Brain microvascular endothelial cell (primary cell): ENCODE measurements around the gene CREB3L4.

Experiments used
- DNase-seq: peaks from one replicate; pipeline ENCODE4 v3.0.0-alpha.2; 2020
- H3K27ac ChIP-seq: fragments of 250-450 bp; sonication (Bioruptor Pico); 2 replicates; pipeline ENCODE4 v1.5.1; 2020; ENCODE audit warnings: mild to moderate bottlenecking, moderate library complexity
- H3K27me3 ChIP-seq: fragments of 250-450 bp; sonication (Bioruptor Pico); replicated peaks from 2 replicates; pipeline ENCODE4 v1.5.1; 2020; ENCODE audit warnings: mild to moderate bottlenecking
- H3K36me3 ChIP-seq: fragments of 250-450 bp; sonication (Bioruptor Pico); replicated peaks from 2 replicates; pipeline ENCODE4 v1.5.1; 2020; ENCODE audit warnings: mild to moderate bottlenecking
- H3K4me3 ChIP-seq: 2 replicates; pipeline ENCODE4 v1.5.1; 2011; ENCODE audit warnings: low read depth, mild to moderate bottlenecking, control low read depth, low read length, moderate library complexity
- CTCF ChIP-seq: IDR thresholded peaks from 2 replicates; pipeline ENCODE4 v1.5.1; 2011; ENCODE audit warnings: low read depth, mild to moderate bottlenecking, moderate library complexity, low read length, control low read depth, inconsistent platforms; ENCODE audit errors: missing control alignments
- in situ Hi-C: cut with HindIII; loops from 2 replicates; pipeline ENCODE4 v1.10.0; 2017; ENCODE audit warnings: low sequenced_read_pairs, low pct_ligation_motif_present

The CREB3L4 gene

DNA sequence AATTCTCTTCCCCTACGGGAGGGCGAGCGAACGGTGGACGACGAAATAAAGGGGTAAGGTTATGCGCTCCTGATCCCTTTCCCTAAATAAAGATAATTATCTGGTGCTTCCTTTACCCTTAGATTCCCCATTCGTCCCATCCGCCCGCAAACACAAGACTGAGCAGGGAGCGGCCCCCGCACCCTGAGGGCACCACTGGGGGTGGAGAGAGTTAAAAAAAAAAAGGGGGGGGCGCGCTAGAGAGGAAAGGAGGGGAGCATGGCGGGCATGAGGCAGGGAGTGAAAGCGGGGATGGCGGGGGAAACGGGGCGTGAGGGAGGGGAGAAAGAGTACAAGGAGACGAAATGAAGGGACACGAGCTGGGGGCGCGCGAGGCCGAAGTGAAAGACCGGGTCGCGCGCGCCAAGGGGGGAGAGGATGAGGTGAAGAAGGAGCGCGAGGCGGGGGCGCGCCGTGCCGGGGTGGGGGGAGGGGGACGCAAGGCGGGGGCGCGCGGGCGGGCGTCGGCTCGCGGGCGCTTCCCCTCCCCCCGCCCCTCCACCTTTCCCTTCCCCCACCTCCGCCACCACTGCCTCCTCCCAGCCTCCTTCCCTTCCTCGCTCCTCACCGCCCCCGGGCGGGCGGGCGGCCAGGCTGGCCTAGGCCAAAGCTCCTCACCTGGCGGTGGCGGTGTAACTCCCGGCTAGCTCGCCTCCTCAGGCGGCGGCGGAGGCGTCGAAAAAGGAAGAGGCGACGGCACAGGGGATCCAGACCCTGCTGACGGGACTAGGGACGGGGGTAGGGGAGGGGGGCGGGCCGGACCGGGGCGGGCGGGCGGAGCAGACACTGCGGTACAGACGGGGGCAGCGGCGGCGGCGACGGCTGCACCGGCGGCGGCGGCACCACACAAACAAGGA, 45.4 kb upstream of the CREB3L4 start:
- peak; percentile 41 for TF ChIP-seq CTCF
- no peaks in the 10 kb centered on the region for H3K36me3 ChIP-seq
- H3K4me3 ChIP-seq: peak overlapping the region; percentile 87
- H3K27ac ChIP-seq: peak overlapping the region; percentile 44
- DNase-seq: no peak
- in situ Hi-C loops: no loop called here
- no peaks in the 10 kb centered on the region for H3K27me3 ChIP-seq

DNA sequence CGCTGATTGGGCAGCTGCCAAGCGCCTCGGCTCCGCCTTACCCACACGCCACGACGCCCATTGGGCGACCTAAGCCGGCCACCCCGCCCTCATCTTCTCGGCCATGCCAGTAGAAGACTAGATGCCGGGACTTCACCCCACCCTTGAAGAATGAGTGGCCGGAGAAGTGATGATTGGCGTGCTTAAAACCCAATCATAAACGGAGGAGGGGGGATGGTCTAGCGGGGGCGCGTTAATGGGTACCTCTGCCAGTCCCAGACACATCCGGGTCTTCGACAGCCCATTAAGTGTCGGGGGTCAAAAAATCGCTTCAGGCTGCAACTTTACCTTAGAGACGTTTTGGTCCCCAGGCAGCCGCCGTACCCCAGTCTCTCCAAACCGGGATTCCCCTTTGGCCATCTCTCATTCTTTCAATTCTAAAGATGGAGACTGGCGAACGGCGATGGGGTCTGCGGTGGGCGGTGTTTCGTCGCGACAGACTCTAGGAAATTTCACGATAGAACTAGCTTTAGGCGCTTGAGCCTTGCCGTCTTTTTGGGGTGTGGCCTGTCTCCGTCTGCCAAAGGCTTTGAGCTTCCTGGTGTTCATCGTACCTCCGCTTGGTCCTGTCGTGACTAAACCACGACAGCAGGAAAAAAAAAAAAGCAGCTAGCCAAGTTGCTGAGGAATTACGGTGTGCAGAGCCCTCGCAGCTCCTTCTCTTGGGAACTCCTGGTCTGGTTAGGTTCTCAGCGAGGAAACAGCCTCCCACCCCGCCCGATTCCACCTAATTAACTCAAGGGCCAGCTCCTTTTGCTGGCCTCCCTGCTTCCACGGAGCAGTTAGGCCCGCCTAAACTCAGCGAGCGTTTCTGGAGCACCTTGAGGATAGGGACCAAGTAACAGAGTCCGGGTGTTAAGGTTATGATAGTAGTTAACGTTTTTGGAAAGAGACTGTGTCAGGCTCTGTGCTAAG, 44.5 kb upstream of the CREB3L4 start, which contains the start of gene GATAD2B:
GATAD2B (minus strand) TSS at position 1 of the 954 bp plus-strand sequence. CDS start 94,625 bp downstream, outside the sequence.
- peak within 1 kb of the TSS; percentile 87 for H3K4me3 ChIP-seq
- in situ Hi-C loops: no loop called here
- H3K27me3 ChIP-seq: no peaks in the 10 kb centered on the region
- H3K27ac ChIP-seq: peak within 1 kb of the TSS; percentile 52
- H3K36me3 ChIP-seq: no peaks in the 10 kb centered on the region
- DNase-seq: peak; percentile 100
- TF ChIP-seq CTCF: no peak

DNA sequence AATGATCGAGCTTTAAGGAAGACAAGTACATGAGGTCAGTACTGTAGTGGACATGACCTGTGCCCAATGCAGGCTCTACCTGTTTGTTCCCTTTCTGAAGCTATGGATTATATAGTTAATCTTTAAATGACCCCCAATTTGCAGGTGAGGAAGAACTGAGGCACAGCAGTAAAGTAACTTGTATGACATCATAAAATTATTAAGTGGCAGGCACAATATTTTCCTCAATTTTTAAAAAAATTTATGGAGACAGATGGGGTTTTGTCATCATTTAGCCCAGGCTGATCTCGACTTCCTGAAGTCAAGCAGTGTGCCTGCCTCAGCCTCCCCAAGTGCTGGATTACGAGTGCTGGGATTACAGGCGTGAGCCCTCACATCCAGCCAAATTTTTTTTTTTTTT, 41.3 kb upstream of the CREB3L4 start:
- Histone ChIP-seq H3K4me3 (no peak overlapping the region), H3K27me3 (no peaks in the 10 kb centered on the region), H3K27ac (no peak overlapping the region), H3K36me3 (peaks cover 2% of the 10 kb centered on the region)
- DNase-seq: no peak
- no peak for TF ChIP-seq CTCF
- in situ Hi-C loops: no loop called here

- no peak overlapping the region for H3K27ac ChIP-seq
- H3K4me3 ChIP-seq: no peak overlapping the region
- in situ Hi-C loops: no loop called here
- H3K27me3 ChIP-seq: no peaks in the 10 kb centered on the region
- peaks cover 14% of the 10 kb centered on the region for H3K36me3 ChIP-seq
- no peak for DNase-seq
- no peak for TF ChIP-seq CTCF
Measured at GRCh38 chr1:153928245-153928644, 39.5 kb upstream of the CREB3L4 start.

DNA sequence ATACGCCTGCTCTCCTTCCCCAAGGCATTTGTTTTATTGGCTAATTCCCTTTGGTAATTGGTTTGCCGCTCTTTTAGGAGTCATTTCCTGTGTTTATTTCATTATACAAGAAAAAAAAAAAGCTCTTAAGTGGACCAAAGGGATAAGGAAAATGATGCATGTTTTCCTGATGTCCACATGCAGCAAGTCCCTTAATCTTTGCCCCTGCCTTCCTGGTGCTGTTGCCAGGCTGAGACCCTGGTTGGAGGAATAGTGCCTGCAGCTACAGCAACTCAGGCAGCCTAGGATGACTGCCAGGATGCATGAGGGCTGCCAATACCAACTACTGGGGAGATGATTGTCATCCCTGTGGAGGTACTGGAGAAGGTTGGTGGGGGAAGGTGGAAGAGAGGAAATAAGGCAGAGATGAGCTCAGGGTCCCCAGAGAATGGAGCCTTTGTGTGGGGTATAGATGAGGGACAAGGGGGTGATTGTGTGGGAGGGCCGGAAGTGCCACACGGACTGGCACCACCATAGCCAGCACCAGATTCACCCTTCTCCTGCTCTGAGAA, 38.8 kb upstream of the CREB3L4 start:
- Histone ChIP-seq H3K27ac (no peak overlapping the region), H3K36me3 (peaks cover 17% of the 10 kb centered on the region), H3K4me3 (no peak overlapping the region), H3K27me3 (no peaks in the 10 kb centered on the region)
- in situ Hi-C loops: no loop called here
- no peak for TF ChIP-seq CTCF
- no peak for DNase-seq
